Lower leg skin (tissue), 3 donors: ENCODE data around the gene RASL11B.

Source experiments
- POLR2A ChIP-seq, 2 donors: fragments of 450-650 bp; IDR thresholded peaks; one replicate each; pipeline ENCODE4 v1.6.1; 2016 to 2017; ENCODE audit warnings: antibody characterized with exemption in 2 of 2, mild to moderate bottlenecking in 1 of 2, moderate library complexity in 1 of 2
- TF ChIP-seq, protein P1 (sequence below), 3 donors: fragments of 450-650 bp; IDR thresholded peaks; one replicate each; pipeline ENCODE4 v1.5.1; 2016; ENCODE audit warnings: antibody characterized with exemption in 3 of 3, mild to moderate bottlenecking in 3 of 3, moderate library complexity in 2 of 3

DNA sequence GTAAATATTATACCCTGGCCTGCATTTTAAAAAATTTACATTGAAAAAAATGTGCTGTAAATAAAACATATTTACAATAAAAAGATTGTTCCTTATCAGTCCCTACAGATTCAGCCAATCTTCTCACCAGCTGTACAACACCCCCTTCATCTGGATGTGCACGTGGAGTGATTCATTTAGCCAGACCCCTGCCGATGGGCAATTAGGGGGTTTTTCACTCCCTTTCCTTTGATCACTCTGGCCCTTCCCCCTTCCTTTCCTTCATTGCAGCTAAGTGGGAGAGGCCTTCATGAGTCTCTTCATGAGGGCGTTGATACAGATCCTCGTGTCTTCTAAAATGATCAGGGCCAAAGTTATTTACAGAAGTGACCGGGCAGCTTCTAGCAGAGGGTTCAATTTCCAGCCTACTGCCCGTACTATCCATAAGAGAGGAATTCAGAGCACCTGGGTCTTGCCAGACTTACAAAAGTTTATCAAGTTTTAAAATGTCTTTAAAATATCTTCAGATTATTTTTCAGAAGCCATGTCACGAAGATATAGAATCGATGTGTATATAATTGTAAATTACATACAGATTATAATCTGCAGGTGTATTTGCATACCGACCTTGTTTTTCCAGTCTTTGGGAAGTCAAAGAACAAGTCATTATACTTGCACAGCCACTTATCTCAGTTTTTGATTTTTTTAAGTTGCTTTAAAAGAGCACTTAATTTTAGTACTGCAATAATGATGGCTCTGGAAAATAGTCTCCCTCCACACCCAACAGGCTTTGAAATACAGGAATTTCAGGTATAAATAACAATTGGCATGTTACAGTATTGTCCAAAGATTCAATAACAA lies 21.4 kb upstream of the RASL11B start:
- TF ChIP-seq, protein P1, sequence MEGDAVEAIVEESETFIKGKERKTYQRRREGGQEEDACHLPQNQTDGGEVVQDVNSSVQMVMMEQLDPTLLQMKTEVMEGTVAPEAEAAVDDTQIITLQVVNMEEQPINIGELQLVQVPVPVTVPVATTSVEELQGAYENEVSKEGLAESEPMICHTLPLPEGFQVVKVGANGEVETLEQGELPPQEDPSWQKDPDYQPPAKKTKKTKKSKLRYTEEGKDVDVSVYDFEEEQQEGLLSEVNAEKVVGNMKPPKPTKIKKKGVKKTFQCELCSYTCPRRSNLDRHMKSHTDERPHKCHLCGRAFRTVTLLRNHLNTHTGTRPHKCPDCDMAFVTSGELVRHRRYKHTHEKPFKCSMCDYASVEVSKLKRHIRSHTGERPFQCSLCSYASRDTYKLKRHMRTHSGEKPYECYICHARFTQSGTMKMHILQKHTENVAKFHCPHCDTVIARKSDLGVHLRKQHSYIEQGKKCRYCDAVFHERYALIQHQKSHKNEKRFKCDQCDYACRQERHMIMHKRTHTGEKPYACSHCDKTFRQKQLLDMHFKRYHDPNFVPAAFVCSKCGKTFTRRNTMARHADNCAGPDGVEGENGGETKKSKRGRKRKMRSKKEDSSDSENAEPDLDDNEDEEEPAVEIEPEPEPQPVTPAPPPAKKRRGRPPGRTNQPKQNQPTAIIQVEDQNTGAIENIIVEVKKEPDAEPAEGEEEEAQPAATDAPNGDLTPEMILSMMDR (IDR thresholded peaks at IDR 0.05): no peak
- TF ChIP-seq POLR2A (IDR thresholded peaks at IDR 0.05): no peak
